ENCODE results near the gene TRIM63.

Gene TRIM63

DNA sequence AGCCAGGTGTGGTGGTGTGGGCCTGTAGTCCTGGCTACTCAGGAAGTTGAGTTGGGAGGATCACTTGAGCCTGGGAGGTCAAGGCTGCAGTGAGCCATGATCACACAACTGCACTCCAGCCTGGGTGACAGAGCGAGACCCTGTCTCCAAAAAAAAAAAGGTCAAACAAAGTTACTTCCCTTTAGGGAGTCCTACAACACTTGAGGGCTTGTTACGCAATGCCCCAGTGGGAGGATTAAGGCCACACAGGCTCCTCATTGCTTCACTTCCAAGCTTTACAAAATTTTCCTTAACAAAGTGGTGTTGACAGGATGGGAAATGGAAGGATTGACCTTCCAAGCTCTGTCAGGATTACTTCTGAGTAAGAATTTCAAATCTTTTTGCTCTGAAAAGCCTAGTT, 52.1 kb downstream of the TRIM63 start:
- Mint-ChIP-seq H3K27me3 (peaks cover 0 to 4% of the 10 kb centered on the region in 2 donors), H3K4me1 (peaks cover 10 to 17% of the 10 kb centered on the region in 2 donors)
- DNase-seq = no peak

DNA sequence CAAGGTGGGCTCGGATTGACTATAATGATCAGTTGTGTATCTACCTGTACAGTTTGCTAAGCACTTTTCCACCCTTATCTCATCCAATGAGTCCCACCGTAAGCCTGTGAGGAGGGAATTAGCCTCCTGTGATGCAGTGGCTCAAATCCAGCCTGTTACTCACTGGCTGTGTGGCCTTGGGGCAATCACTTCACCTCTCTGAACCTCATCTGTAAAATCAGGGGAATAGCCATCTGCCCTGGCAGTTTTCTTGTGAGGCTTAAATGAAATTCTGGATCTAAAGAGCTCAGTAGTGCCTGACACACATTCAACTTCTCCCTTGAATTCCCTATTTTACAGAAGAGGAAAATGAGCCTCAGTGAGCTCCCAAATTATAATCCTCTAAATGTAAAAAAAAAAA, 53.3 kb downstream of the TRIM63 start:
- H3K27ac Mint-ChIP-seq = no peak overlapping the region

More for the DNA sequence above, 52.1 kb downstream of the TRIM63 start:
- no peaks in the 10 kb centered on the region for H3K36me3 Mint-ChIP-seq
- H3K27ac Mint-ChIP-seq = no peak overlapping the region
- H3K4me3 Mint-ChIP-seq = no peak overlapping the region
- no peaks in the 10 kb centered on the region for H3K9me3 Mint-ChIP-seq
- no peak for ATAC-seq (replicated peaks)

GRCh38 chr1:26012864-26013263, 54.6 kb downstream of the TRIM63 start:
- H3K27me3 Mint-ChIP-seq = peaks cover under 1 to 3% of the 10 kb centered on the region in 2 donors
- ATAC-seq (replicated peaks) = no peak
- no peaks in the 10 kb centered on the region for H3K9me3 Mint-ChIP-seq
- no peak overlapping the region for H3K4me3 Mint-ChIP-seq
- peaks cover 6 to 9% of the 10 kb centered on the region in 2 donors for H3K4me1 Mint-ChIP-seq
- no peak overlapping the region for H3K27ac Mint-ChIP-seq
- DNase-seq = no peak
- H3K36me3 Mint-ChIP-seq = no peaks in the 10 kb centered on the region

More for the DNA sequence above, 53.3 kb downstream of the TRIM63 start:
- no peaks in the 10 kb centered on the region for H3K9me3 Mint-ChIP-seq
- no peak overlapping the region for H3K4me3 Mint-ChIP-seq
- H3K4me1 Mint-ChIP-seq = peaks cover 6 to 9% of the 10 kb centered on the region in 2 donors
- H3K27me3 Mint-ChIP-seq = peaks cover 0 to 3% of the 10 kb centered on the region in 2 donors
- ATAC-seq (replicated peaks) = no peak
- DNase-seq = no peak
- no peaks in the 10 kb centered on the region for H3K36me3 Mint-ChIP-seq

GRCh38 chr1:26010825-26011224, 56.6 kb downstream of the TRIM63 start:
- Mint-ChIP-seq H3K27ac (peak overlapping the region; percentile 14), H3K27me3 (peaks cover 5 to 9% of the 10 kb centered on the region in 2 donors), H3K4me3 (no peak overlapping the region), H3K9me3 (no peaks in the 10 kb centered on the region), H3K36me3 (no peaks in the 10 kb centered on the region), H3K4me1 (peaks cover 0 to 2% of the 10 kb centered on the region in 2 donors)
- DNase-seq (no peak), ATAC-seq (replicated peaks) (no peak)

- Mint-ChIP-seq H3K4me1 (peaks cover 0 to 2% of the 10 kb centered on the region in 2 donors), H3K27ac (no peak overlapping the region), H3K36me3 (no peaks in the 10 kb centered on the region), H3K4me3 (no peak overlapping the region), H3K27me3 (peaks cover 5 to 9% of the 10 kb centered on the region in 2 donors), H3K9me3 (no peaks in the 10 kb centered on the region)
- ATAC-seq (replicated peaks) (no peak), DNase-seq (no peak)
Measured at GRCh38 chr1:26009796-26010447, 57.5 kb downstream of the TRIM63 start.

GRCh38 chr1:26006710-26007109, 60.7 kb downstream of the TRIM63 start:
- Mint-ChIP-seq H3K4me3 (no peak overlapping the region), H3K27ac (peak overlapping the region; percentile 0), H3K9me3 (no peaks in the 10 kb centered on the region), H3K36me3 (no peaks in the 10 kb centered on the region), H3K27me3 (peaks cover 5 to 9% of the 10 kb centered on the region in 2 donors), H3K4me1 (peaks cover 2 to 8% of the 10 kb centered on the region in 2 donors)
- ATAC-seq (replicated peaks) (no peak), DNase-seq (no peak)

- Mint-ChIP-seq H3K36me3 (no peaks in the 10 kb centered on the region), H3K27ac (no peak overlapping the region)
- ATAC-seq (replicated peaks) = no peak
Measured at GRCh38 chr1:26005434-26006105, 61.9 kb downstream of the TRIM63 start.

GRCh38 chr1:26003756-26004155, 63.7 kb downstream of the TRIM63 start:
- no peak overlapping the region for H3K27ac Mint-ChIP-seq
- H3K27me3 Mint-ChIP-seq = peaks cover 5 to 6% of the 10 kb centered on the region in 2 donors
- H3K4me3 Mint-ChIP-seq = no peak overlapping the region
- DNase-seq (no peak), ATAC-seq (replicated peaks) (no peak)
- H3K9me3 Mint-ChIP-seq = no peaks in the 10 kb centered on the region
- H3K4me1 Mint-ChIP-seq = peaks cover 2 to 9% of the 10 kb centered on the region in 2 donors
- H3K36me3 Mint-ChIP-seq = no peaks in the 10 kb centered on the region

More at GRCh38 chr1:26005434-26006105, 61.9 kb downstream of the TRIM63 start:
- H3K27me3 Mint-ChIP-seq = peaks cover 5 to 9% of the 10 kb centered on the region in 2 donors
- no peak for DNase-seq
- no peaks in the 10 kb centered on the region for H3K9me3 Mint-ChIP-seq
- H3K4me1 Mint-ChIP-seq = peaks cover 2 to 8% of the 10 kb centered on the region in 2 donors
- no peak overlapping the region for H3K4me3 Mint-ChIP-seq

- peaks cover 5 to 6% of the 10 kb centered on the region in 2 donors for H3K27me3 Mint-ChIP-seq
- no peak for DNase-seq
- no peaks in the 10 kb centered on the region for H3K9me3 Mint-ChIP-seq
- H3K4me1 Mint-ChIP-seq = peaks cover 3 to 14% of the 10 kb centered on the region in 2 donors
- no peak for ATAC-seq (replicated peaks)
- H3K36me3 Mint-ChIP-seq = no peaks in the 10 kb centered on the region
- no peak overlapping the region for H3K27ac Mint-ChIP-seq
- H3K4me3 Mint-ChIP-seq = no peak overlapping the region
Measured at GRCh38 chr1:26003262-26003661, 64.2 kb downstream of the TRIM63 start.

Data from stimulated activated naive B cell treated with anti-CD40 and anti-IgM and Interleukin-4, amounts not matched to agents 10 μg/mL and 1 μg/mL and 100 μg/mL, for 72 hours (primary cell).